Ishikawa (cell line): ENCODE results near the gene ZNF669.

Source experiments
- CEBPB ChIP-seq: IDR thresholded peaks from 2 replicates; pipeline ENCODE4 v1.6.1; 2012
- CREB1 ChIP-seq: IDR thresholded peaks from 2 replicates; pipeline ENCODE4 v1.6.1; 2012; ENCODE audit warnings: low read depth
- EGR1 ChIP-seq: IDR thresholded peaks from 2 replicates; pipeline ENCODE4 v1.6.1; 2012
- EP300 ChIP-seq: IDR thresholded peaks from 2 replicates; pipeline ENCODE4 v1.6.1; 2012; ENCODE audit warnings: borderline replicate concordance
- FOXM1 ChIP-seq: IDR thresholded peaks from 2 replicates; pipeline ENCODE4 v1.6.1; 2012; ENCODE audit warnings: low read depth, borderline replicate concordance
- MAX ChIP-seq: IDR thresholded peaks from 2 replicates; pipeline ENCODE4 v1.6.1; 2012
- NFIC ChIP-seq: IDR thresholded peaks from 2 replicates; pipeline ENCODE4 v1.6.1; 2012
- RAD21 ChIP-seq: IDR thresholded peaks from 2 replicates; pipeline ENCODE4 v1.6.1; 2012; ENCODE audit warnings: low read depth
- REST ChIP-seq: IDR thresholded peaks from 2 replicates; pipeline ENCODE4 v1.6.1; 2012; ENCODE audit warnings: low read depth, mild to moderate bottlenecking
- TAF1 ChIP-seq: IDR thresholded peaks from 2 replicates; pipeline ENCODE4 v1.6.1; 2012; ENCODE audit warnings: low read depth, mild to moderate bottlenecking
- TCF12 ChIP-seq: IDR thresholded peaks from 2 replicates; pipeline ENCODE4 v1.6.1; 2012; ENCODE audit warnings: low read depth
- TEAD4 ChIP-seq: IDR thresholded peaks from 2 replicates; pipeline ENCODE4 v1.6.1; 2012
- USF1 ChIP-seq: IDR thresholded peaks from 2 replicates; pipeline ENCODE4 v1.6.1; 2012
- YY1 ChIP-seq: IDR thresholded peaks from 2 replicates; pipeline ENCODE4 v1.6.1; 2012; ENCODE audit warnings: low read depth
- ZBTB7A ChIP-seq: IDR thresholded peaks from 2 replicates; pipeline ENCODE4 v1.6.1; 2012; ENCODE audit warnings: low read depth

ZNF669 gene

GRCh38 chr1:247105966-247106365 lies 1.8 kb upstream of the ZNF669 start:
- no peak for TF ChIP-seq EGR1

- TF ChIP-seq RAD21 (no peak), USF1 (no peak), NFIC (no peak), EP300 (no peak), EGR1 (no peak), MAX (no peak), CREB1 (no peak), YY1 (no peak), TEAD4 (no peak), CEBPB (no peak), ZBTB7A (no peak), REST (no peak)
These were observed 809 bp upstream of the ZNF669 start for GRCh38 chr1:247104965-247105364.

- TF ChIP-seq ZBTB7A = no peak
- TF ChIP-seq MAX = no peak
- TF ChIP-seq CREB1 = no peak
- TF ChIP-seq YY1 = no peak
- no peak for TF ChIP-seq CEBPB
- TF ChIP-seq EGR1 = no peak
- no peak for TF ChIP-seq TAF1
- TF ChIP-seq NFIC = no peak
- no peak for TF ChIP-seq USF1
- TF ChIP-seq REST = no peak
- TF ChIP-seq FOXM1 = no peak
- TF ChIP-seq RAD21 = no peak
- TF ChIP-seq EP300 = no peak
- TF ChIP-seq TCF12 = no peak
- TF ChIP-seq TEAD4 = no peak
These were observed 1.8 kb downstream of the ZNF669 start for GRCh38 chr1:247102381-247102780.

- no peak for TF ChIP-seq TCF12
- TF ChIP-seq USF1 = no peak
- TF ChIP-seq REST = no peak
- no peak for TF ChIP-seq ZBTB7A
- no peak for TF ChIP-seq CREB1
- no peak for TF ChIP-seq YY1
- TF ChIP-seq FOXM1 = no peak
- TF ChIP-seq MAX = no peak
- no peak for TF ChIP-seq CEBPB
- no peak for TF ChIP-seq EP300
- no peak for TF ChIP-seq TAF1
- TF ChIP-seq NFIC = no peak
- no peak for TF ChIP-seq RAD21
- TF ChIP-seq TEAD4 = no peak
- TF ChIP-seq EGR1 = no peak
These were observed 3.4 kb downstream of the ZNF669 start for GRCh38 chr1:247100676-247101279.
